RPMI7951 (cell line): ENCODE results near the gene TTBK1. TPM values are rescaled to one million over a fixed set of nuclear protein-coding genes. Genes with fewer than 3 reads are reported as not detected.

Experiments
- DNase-seq: peaks from one replicate; pipeline ENCODE4 v3.0.0-alpha.2; 2012; ENCODE audit warnings: low read depth
- total RNA-seq: library from RNA; depleted of rRNA; stranded (reverse); fragments of >200 nt; shearing (Covaris generic); gene quantifications from 2 replicates; pipeline ENCODE4 v1.2.3, GENCODE V29; 2014

Gene TTBK1
- total RNA-seq, 1 experiment from 2014 or later, result not detected

DNA sequence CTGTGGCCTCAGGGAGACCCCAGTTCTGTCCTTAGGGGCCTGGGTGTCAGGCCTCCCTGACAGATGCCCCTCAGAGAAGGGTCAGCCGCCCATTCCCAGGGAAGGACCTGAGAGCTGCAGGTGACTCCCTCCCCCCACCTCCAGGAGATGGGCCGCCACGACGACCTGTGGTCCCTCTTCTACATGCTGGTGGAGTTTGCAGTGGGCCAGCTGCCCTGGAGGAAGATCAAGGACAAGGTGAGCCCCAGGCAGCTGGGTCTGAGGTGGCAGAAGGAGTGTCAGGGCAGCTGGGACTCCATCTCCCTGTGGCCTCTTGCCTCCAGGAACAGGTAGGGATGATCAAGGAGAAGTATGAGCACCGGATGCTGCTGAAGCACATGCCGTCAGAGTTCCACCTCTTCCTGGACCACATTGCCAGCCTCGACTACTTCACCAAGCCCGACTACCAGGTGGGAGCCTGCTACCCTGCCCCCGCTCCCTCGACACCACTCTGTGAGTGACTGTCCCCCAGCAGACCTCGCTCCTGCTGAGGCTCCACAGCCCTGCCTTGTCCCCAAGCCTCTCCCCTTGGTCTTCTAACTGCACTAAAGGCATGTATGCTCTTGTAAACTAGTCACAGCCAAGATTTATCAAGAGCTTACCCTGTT lies 12.2 kb downstream of the TTBK1 start:
- DNase-seq, result no peak

DNA sequence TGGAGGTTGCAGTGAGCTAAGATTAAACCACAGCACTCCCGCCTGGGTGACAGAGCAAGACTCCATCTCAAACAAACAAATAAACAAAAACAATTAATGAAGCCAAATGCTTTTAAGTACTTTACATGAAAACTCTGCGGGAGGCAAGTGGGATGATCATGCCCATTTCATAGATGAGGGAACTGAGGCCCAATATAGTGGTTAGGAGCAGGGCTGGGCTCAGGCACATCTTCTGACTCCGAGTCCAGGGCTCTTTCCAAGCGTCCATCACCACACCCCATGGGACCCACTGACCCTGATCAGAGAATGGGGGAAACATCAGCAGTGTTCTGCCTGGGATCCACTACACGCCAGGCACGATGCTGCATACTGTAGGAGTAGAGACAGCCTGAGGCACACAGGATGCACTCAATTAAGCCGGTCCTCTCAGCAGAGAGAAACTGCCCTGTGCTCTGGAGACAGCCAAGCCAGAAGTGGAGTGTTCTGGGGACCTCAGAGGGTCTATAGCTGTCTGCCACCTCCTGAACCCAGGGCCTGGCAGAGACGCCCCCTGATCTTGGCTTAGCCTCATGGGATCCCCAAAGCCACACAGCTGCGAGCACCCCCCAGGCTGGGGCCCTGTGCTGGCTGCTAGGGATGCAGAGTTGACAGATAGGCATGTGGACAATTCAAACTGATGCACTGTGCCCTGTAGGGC lies 13.5 kb downstream of the TTBK1 start:
- no peak for DNase-seq

DNA sequence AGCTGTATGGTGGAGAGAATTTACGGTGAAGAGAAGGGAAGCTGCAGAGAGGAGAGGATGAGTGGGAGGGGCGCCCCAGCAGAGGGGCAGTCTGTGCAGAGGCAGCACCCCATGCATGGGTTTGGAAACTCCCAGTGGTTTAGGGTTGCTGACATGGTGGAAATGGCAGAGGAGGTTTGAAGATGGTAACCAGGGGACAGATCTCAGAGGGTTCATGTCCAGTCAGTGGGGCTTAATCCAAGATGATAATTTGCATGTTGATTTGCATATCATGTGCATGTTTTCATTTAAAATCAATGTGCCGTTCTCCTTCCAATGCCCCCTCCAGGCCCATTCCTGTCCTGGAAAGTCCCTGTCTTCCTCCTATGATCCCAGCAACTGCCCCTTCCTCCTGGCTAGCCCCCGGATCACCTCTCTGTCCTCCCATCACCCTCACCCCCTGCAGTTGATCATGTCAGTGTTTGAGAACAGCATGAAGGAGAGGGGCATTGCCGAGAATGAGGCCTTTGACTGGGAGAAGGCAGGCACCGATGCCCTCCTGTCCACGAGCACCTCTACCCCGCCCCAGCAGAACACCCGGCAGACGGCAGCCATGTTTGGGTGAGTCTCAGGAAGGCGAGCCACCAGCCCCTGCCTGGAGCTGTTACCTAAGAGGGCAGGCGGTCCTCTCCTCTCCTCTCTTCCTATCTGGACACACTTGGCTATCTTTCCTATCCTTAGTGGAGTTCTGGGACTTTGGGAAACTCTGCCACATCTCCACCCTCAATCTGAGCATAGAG lies 14.3 kb downstream of the TTBK1 start:
- DNase-seq, result no peak

DNA sequence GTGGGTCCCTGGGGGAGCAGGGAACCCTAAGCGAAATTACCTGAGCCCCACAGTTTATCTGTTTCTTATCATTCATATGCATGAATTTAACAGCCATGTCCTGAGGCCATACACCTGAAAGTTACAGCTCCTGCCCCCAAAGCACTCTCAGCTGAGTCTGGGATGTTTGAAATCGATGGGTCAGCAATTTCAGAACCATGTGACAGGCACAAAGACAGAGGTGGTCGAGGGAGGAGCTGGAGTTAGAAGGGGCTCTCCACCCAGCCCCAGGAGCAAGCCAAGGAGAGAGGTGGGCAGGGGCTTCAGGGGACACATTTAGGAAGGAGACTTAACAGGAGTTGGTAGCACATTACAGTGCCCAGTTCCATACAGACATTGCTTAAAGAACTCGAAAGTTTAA lies 14.9 kb downstream of the TTBK1 start:
- DNase-seq, result no peak

DNA sequence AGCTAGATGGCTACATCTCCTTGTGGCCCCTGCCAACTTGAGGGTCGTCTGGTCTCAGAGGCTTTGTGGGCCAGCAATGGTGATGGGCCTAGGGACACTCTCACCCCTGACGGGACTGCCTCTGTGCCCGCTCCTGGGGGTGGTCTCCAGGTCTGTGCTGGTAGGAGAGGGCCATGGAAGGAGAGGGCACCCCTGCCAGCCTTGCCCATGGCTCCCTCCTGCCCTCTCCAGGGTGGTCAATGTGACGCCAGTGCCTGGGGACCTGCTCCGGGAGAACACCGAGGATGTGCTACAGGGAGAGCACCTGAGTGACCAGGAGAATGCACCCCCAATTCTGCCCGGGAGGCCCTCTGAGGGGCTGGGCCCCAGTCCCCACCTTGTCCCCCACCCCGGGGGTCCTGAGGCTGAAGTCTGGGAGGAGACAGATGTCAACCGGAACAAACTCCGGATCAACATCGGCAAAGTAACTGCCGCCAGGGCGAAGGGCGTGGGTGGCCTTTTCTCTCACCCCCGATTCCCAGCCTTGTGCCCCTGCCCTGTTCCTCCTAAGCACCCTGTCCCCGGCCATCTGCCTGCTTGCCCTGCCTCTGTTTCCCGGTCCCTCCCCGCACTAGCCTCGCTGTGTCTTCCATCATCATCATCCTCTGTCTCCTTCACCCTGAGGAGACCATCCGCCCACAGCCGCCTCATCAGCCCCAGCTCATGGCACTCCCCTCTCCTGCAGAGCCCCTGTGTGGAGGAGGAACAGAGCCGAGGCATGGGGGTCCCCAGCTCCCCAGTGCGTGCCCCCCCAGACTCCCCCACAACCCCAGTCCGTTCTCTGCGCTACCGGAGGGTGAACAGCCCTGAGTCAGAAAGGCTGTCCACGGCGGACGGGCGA lies 15.8 kb downstream of the TTBK1 start:
- no peak for DNase-seq

DNA sequence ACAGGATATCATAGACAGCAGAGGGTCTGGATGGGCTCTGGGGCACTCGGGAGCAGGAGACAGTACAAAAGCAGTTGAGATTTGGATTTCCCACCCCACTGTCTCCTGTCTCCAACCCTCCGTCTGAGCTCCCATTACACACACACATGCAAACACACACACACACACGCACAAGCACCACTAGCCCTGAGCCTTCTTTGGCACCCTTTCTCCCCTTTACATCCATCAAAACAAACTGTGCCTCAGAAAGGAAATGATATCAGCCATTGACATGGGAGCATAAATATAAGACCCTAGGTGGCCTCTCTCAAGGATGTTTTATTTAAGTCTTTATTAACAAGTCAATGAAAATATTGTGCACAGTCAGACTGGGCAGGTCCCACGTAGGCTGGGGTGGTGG lies 17.5 kb downstream of the TTBK1 start:
- no peak for DNase-seq

DNA sequence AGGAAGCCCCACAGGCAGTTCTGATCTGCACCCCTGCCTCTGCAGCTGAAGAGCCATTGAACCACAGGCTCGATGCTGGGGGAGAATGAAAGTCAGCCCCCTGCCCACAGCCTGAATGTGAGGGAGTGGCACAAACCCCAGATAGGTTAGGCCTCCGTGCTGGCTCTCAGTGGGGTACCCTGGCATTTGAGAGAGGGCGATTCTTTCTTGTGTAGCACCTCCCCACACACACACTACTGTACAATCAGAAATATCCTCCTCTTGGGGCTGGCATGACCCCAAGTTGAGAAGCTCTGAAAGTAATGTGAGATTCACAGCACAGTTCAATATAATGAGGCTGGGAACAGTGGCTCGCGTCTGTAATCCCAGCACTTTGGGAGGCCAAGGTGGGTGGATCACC lies 17.9 kb downstream of the TTBK1 start:
- no peak for DNase-seq

DNA sequence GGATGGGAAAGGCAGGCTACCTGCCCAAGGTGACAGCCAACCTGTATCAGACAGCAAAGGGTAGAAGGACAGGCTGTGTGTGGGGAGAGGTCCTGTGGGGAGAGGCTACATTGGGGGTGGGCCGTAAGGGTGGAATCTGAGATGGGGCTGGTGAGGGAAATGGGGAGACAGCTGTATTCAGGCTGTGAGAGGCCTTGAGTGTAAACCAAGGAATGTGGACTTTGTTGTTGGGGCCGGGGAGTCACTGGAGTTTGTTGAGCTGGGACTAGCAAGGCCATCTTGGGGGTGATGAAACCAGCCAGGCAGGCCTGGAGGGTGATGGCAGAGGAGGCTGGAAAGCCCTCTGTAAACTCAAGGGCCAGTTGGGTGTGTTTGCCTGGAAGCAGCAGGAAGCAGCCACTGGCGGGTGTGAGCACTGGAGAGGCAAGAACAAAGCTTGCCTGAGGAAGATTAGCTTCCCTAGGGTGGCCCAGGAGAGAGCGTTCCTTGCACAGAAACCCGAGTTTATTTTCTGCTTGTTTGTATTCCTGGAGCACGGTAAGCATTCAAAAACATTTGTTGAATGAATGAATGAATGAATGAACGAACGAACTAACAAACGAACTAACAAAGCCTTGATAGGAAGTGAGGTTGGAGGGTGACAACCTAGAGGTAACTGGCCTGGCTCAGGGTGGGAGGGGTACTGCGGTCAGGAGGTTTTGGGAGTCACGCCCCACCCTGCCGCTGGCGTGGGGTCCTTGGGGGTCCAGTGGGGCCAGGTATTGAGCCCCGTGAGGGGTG lies 18.9 kb downstream of the TTBK1 start:
- DNase-seq, result no peak

DNA sequence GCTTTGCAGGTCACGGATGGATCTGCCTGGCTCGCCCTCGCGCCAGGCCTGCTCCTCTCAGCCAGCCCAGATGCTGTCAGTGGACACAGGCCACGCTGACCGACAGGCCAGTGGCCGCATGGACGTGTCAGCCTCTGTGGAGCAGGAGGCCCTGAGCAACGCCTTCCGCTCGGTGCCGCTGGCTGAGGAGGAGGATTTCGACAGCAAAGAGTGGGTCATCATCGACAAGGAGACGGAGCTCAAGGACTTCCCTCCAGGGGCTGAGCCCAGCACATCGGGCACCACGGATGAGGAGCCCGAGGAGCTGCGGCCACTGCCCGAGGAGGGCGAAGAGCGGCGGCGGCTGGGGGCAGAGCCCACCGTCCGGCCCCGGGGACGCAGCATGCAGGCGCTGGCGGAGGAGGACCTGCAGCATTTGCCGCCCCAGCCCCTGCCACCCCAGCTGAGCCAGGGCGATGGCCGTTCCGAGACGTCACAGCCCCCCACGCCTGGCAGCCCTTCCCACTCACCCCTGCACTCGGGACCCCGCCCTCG lies 19.6 kb downstream of the TTBK1 start:
- DNase-seq, result no peak

DNA sequence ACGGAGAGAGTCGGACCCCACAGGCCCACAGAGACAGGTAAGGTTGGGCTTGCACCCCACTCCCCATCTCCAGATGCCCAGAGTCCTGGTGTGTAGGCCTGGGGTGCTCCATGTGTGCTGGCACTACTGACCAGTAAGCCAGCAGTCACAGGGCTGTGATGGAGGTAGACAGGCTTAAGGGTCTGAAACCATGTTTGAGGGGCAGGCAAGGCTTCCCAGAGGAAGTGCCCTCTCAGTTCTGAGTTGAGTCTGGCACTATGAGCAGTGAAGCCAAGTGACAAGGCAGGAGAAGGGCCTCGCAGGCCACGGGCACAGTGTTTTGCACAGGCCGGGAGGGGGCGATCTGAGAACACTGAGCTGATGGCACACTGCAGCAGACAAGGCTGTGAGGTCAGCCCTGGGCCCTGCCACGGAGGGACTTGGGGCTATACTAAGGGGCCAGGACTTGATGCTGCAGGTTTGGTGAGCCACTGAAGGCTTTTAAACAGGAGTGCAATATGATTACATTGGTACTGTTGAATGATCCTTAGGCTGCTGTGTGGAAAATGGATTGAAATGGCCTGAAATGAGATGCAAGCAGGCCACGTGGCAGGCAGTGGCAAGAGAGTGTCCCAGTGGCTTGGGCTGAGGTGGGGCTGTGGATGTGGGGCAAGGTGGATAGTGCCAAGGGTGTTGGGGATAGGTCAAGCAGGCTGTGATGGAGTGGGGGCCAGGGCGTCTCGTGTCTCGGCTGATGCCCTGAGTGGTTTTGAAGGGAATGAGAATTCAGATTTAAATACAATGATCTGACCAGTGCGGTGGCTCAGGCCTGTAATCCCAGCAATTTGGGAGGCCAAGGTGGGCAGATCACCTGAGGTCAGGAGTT lies 20.3 kb downstream of the TTBK1 start:
- DNase-seq, result peak; percentile 58

DNA sequence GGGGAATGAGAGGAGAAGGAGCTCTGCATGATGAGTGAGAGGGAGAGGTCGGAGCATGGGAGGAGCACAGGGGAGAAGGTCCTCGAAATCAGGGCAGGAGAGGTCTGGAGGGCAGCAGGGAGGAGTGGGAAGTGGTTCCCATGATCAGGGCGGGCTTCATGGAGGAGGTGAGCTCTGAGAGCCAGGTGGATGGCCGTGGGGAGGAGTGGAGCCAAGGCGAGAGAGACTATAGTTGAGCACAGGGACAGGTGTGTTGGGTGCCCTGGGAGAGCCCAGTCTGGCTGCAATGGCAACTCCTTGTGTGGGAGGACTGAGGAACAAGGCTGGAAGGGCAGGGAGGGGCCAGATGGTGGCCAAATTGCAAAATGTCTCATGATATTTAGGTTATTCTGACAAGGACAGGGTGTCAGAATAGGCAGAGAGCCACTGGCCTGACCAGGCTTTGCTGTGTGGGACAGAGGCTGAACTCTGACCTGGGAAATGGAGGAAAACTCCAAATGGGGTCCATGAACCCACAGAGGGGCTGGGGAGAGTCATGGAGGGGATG lies 21.4 kb downstream of the TTBK1 start:
- DNase-seq, result no peak

DNA sequence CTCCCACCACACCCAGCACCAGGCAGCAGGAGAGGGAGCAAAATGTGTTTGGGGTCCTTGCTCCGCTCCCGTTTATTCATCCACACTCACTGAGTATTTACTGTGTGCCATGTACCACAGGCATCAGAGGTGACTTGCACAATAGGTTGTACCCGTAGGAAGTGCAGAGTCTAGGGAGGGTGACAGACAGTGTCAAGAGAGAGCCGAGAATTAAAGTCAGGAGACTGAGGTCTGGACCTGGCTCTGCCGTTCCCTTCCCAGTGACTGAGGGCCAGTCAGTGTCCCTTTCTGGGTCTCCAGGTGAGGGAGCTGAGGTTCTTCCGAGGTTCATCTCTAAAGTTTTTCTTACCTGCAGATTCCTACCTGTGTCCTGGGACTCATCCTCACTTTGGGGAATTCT lies 22.3 kb downstream of the TTBK1 start:
- DNase-seq, result no peak

DNA sequence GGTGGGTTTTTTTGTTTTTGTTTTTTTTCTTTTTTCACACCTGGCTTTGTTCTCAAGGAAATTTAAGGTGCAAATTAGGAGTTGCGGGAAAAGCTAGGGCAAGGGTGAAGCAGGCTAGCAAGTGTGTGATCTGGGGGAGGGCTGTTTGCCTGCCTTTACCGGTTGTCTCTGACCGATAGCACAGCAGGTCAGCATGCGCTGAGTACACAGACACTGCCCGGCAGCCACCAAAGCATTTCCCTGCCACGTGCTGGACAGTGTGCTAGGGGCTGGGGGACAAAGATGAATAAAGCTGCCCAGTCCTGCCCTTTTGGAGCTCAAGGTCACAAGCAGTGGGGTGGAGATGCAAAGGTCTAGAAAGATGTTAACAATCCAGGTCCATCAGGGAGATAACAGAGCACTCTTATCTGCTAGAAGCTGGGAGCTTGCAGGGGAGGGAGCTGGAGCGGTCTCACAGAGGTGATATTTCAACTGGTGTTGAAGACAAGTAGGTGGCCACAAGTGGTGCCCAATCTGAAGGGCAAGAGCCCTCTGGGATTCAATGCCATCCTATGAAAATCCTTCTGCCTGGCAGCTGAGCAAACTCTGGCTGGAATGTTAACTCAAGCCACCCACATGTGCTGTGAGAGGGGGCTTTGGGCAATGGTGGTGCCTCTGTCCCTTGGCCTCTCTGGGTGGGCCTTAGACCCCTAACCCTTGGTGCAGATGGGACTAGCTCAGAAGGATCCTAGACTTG lies 24.5 kb downstream of the TTBK1 start:
- DNase-seq, result no peak

DNA sequence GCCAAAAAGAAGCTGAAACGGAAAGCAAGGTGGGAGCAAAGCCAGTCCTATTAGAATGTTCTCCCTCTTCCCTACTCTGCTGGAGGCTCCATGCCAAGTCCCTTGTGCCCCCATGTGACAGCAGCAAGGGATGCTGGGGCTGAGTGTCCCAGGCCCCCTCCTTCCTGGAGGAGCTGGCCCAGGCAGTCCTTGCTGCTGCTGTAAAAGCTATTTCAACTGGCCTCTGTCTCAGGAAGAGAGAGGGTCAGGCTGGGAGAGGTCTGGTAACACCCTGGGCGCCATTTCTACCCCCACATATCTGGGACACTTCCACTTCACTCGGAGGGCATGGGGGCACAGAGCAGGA lies 25.0 kb downstream of the TTBK1 start:
- DNase-seq, result no peak

DNA sequence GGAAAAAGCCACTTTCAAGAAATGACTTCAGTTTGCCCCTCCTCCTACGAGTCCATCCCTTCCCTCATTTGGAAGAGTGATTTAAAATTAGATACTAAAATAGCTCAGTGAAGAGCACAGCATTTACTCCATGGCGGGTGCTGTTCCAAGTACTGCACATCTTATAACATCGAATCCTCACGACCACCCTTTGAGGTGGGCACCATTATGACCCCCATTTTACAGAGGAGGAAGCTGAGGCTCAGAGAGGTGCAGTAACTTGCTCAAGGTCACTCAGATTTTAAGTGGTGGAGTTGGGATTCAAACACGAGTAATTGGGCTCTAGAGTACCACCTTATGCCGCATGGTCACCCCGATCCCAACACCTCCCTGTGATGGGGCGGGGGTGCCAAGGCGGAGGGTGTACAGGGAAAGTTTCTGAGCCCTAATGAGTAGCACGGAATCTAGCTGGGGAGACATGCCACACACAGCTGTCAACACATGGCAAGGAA lies 25.5 kb downstream of the TTBK1 start:
- no peak for DNase-seq

DNA sequence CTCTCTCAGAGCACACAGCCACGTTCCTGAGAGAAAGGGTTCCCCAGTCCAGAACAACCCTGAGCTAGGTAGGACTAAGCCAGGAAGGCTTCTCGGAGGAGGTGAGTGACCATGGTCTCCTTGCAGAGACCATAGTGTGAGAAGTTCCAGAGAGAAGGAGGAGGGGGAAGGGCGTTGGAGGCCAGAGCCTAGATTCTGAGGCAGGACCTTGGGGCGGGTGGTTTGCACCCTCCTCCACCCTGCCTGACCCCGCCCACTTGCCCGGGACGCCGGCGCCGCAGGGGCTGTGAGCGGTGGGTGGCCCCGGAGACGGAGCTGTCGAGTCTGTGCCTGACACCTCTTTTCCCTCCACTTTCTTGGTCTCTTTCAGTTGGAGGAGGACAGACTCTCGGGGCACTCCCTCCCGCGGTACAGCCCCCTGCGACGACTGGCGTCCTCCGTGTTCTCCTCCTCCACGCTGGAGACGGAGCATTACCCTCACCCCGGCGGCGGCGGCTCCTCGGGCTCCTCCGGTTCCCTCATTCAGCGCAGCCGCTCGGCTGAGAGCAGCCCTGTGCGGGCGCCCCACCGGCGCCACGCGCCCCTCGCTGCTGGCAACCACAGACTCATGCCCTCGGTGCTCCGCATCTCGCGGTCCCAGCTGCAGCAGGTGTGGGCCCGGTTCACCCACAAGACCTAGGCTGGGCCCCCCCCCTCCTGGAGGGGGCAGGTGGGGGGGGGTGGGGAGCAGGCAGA lies 26.2 kb downstream of the TTBK1 start:
- DNase-seq, result no peak

DNA sequence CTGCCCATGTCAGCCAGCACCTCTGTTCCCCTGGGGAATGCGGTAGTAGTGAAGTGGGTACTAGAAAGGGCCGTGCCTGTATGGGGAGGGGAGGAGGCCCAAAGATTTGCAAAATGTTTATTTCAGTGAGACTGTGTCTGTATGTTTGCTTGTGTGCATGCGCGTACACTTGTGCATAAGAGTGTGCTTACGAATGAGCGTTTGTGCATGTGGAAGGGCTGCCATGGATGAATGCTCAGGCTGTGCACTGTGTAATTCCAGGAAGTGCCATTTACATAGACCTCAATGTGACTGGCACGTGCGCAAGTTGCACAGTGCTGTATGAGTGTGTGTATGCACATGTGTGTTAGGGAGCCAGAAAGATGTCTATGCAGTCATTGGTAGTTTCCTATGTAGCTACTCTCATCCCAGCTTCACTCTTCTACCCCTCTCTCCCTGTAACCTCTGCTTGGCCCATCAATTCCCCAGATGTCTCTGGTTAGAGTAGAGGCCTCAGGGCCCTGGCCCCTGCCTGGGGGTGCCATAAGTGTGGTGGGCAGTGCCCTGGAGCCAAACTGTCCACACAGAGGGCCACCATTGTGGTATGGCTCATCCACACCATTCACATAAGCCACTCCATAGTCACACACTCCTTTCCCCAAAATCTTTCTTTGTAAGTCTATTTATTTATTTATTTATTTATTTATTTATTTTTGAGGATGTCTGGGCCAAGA lies 28.0 kb downstream of the TTBK1 start:
- no peak for DNase-seq

DNA sequence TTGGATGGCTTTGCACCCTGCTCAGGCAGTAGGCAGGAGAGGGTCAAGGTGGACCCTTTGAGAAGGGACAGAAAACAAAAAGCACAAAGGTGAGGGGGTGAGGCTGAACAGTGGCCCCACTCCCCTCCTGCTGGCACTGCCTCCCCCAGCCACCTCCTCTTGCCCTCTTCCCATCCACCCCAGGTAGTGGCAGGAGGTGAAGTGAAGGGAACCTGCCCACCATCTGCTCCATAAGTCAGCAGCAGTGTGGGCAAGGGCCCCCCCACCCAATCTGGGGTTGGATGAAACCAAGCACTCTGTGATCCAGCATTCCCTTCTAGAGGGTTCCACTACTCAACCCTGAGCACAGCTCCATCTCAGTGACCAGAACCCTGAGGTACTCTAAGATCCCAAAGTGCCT lies 28.7 kb downstream of the TTBK1 start:
- no peak for DNase-seq
